Activated CD8-positive, alpha-beta memory T cell treated with anti-CD3 and anti-CD28 coated beads, Interleukin-2, amount 50 U/mL, for 24 hours (primary cell): ENCODE results near the gene TAGLN3.

ENCODE experiments used
- DNase-seq: peaks from one replicate; pipeline ENCODE4 v3.0.0-alpha.2; 2020; ENCODE audit errors: extremely low read depth

TAGLN3 gene

DNA sequence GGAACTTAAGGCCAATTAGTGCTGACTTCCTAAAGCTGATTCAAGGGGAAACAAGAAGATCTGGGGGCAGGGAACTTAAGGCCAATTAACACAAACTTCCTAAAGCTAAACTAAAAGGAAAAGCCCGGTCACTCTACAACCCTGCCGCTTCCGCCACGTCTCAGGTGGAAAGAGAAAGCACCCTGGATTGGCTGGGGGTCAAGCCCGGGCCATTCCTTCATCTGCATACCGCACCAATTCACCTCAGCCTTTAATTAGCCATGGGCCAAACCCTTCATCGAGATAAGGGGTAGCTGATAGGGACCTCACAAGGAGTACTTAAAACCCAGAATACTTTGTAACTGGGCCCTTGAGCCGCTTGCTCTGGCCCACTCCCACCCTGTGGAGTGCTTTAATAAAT, 50.2 kb downstream of the TAGLN3 start:
- DNase-seq: no peak

GRCh38 chr3:112053229-112053628, 54.5 kb downstream of the TAGLN3 start:
- no peak for DNase-seq

GRCh38 chr3:112056451-112056929, 57.8 kb downstream of the TAGLN3 start:
- no peak for DNase-seq

- DNase-seq: no peak
Measured at GRCh38 chr3:112059497-112059896, 60.8 kb downstream of the TAGLN3 start.

DNA sequence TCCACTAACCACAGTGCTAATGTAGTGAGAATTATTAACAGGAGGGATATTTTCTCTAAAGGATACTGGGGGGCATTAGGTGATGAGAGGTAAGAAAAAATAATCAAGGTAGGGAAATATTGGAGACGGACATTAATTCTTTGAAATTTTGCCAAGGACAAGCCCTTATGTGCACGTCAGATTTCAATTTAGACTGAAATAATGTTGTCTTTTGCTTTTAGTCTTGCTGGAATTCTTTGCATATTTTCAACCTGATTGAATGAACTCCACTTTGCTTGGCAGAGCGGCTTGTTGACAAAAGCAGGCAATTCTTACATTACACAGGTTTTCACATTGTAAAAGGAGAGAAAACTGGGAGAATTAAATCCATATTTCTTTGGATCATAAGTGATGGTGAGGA, 62.4 kb downstream of the TAGLN3 start:
- no peak for DNase-seq
